ENCODE results near the gene MAP3K13.
"Not testable (repeated sequence)": the region's sequence is repeated elsewhere in the genome, so short reads cannot be mapped to it uniquely, and the experiment has no call there.

MAP3K13 gene

GRCh38 chr3:185361920-185362319, 1.0 kb upstream of the MAP3K13 start:
- no peak for TF ChIP-seq CTCF (IDR thresholded peaks at IDR 0.05; ENCODE audit: low read depth, low read length)
- no peak overlapping the region for H3K4me3 ChIP-seq (ENCODE audit: low read depth, low read length)

- H3K4me3 ChIP-seq (ENCODE audit: low read depth, low read length): peak overlapping the region; percentile 54
- no peak for TF ChIP-seq CTCF (IDR thresholded peaks at IDR 0.05; ENCODE audit: low read depth, low read length)
Observed at GRCh38 chr3:185363662-185364203, 797 bp downstream of the MAP3K13 start.

GRCh38 chr3:185365291-185366073, 2.5 kb downstream of the MAP3K13 start:
- H3K4me3 ChIP-seq (ENCODE audit: low read depth, low read length): no peak overlapping the region
- TF ChIP-seq CTCF (IDR thresholded peaks at IDR 0.05; ENCODE audit: low read depth, low read length): no peak

- no peak for TF ChIP-seq CTCF (IDR thresholded peaks at IDR 0.05; ENCODE audit: low read depth, low read length)
- H3K4me3 ChIP-seq (ENCODE audit: low read depth, low read length): no peak overlapping the region
Observed at GRCh38 chr3:185366074-185366335, 3.1 kb downstream of the MAP3K13 start.

- H3K4me3 ChIP-seq (ENCODE audit: low read depth, low read length): no peak overlapping the region
- TF ChIP-seq CTCF (IDR thresholded peaks at IDR 0.05; ENCODE audit: low read depth, low read length): no peak
Observed at GRCh38 chr3:185366913-185367312, 4.0 kb downstream of the MAP3K13 start.

GRCh38 chr3:185370349-185370748, 7.4 kb downstream of the MAP3K13 start:
- H3K4me3 ChIP-seq (ENCODE audit: low read depth, low read length): not testable (repeated sequence)

- H3K4me3 ChIP-seq (ENCODE audit: low read depth, low read length): no peak overlapping the region
- no peak for TF ChIP-seq CTCF (IDR thresholded peaks at IDR 0.05; ENCODE audit: low read depth, low read length)
Observed at GRCh38 chr3:185371306-185372074, 8.6 kb downstream of the MAP3K13 start.

All from WI38 (cell line).